ENCODE results near the gene FCRL4. TPM values are rescaled to one million over a fixed set of nuclear protein-coding genes. Genes with fewer than 3 reads are reported as not detected.

Gene FCRL4
- total RNA-seq, 1 experiment from 2014 or later = not detected

- ChIA-PET CTCF (interaction anchor here (1.4 kb wide), 1 partner anchor 29 kb away, joined by 4 read pairs; no protein-coding TSS in a partner anchor), RAD21 (ENCODE audit: low non-redundant PET in 1 of 2, low total read pairs in 2 of 2, uncharacterized antibody in 2 of 2, unreplicated experiment in 2 of 2) (no interaction called here), POLR2A (no interaction called here)
- no peak overlapping the region for H3K27ac ChIP-seq (ENCODE audit: low read depth, low read length)
- H3K4me3 ChIP-seq (replicated peaks in 1 of 2; ENCODE audit: low read depth in 1 of 2, low read length in 2 of 2) = no peak overlapping the region
- no TSS peak for BruUV-seq (replicated peaks)
- DNase-seq (ENCODE audit: low read depth, low spot score) (no peak), ATAC-seq (no peak)
- H4K20me1 ChIP-seq (ENCODE audit: insufficient read depth) = no peaks in the 10 kb centered on the region
- no peaks in the 10 kb centered on the region for H3K79me2 ChIP-seq (ENCODE audit: insufficient read depth, low read length)
- no peaks in the 10 kb centered on the region for H3K9me3 ChIP-seq (ENCODE audit: control insufficient read depth in 1 of 2, insufficient read depth in 1 of 2, low read depth in 1 of 2, low read length in 2 of 2)
- no peak overlapping the region for H2AFZ ChIP-seq (ENCODE audit: low read depth, low read length, poor library complexity, severe bottlenecking)
- no peak for TF ChIP-seq RAD21 (IDR thresholded peaks at IDR 0.05; ENCODE audit: low read depth)
- no peak for TF ChIP-seq SIN3A (IDR thresholded peaks at IDR 0.05; ENCODE audit: low read depth)
- TF ChIP-seq FOSL1 (IDR thresholded peaks at IDR 0.05; ENCODE audit: low read depth) = no peak
- no peak for TF ChIP-seq POLR2A (IDR thresholded peaks at IDR 0.05; ENCODE audit: borderline replicate concordance, extremely low read depth, insufficient read depth, insufficient read length)
- no peak for TF ChIP-seq ELF1 (IDR thresholded peaks at IDR 0.05; ENCODE audit: borderline replicate concordance, low read depth)
- no peak for TF ChIP-seq POLR2AphosphoS5 (IDR thresholded peaks at IDR 0.05; ENCODE audit: low read depth, low read length)
- TF ChIP-seq JUND (IDR thresholded peaks at IDR 0.05) = no peak
- TF ChIP-seq ZFX (IDR thresholded peaks at IDR 0.05) = no peak
- no peak for TF ChIP-seq SP1 (IDR thresholded peaks at IDR 0.05; ENCODE audit: low read depth)
- no peak for TF ChIP-seq ATF3 (IDR thresholded peaks at IDR 0.05)
- no peak for TF ChIP-seq TCF7L2 (IDR thresholded peaks at IDR 0.05; ENCODE audit: borderline replicate concordance, extremely low read depth, insufficient read depth, insufficient read length)
- no peak for TF ChIP-seq REST (IDR thresholded peaks at IDR 0.05; ENCODE audit: low read depth)
- no peak for TF ChIP-seq CEBPB (IDR thresholded peaks at IDR 0.05; ENCODE audit: low read depth)
- TF ChIP-seq EZH2phosphoT487 (IDR thresholded peaks at IDR 0.05; ENCODE audit: borderline replicate concordance) = no peak
- intact Hi-C loops (cut with micrococcal nuclease) = no loop called here
- no peaks in the 10 kb centered on the region for H3K9me2 ChIP-seq (ENCODE audit: insufficient read depth)
- no peaks in the 10 kb centered on the region for H3K36me3 ChIP-seq (ENCODE audit: control insufficient read depth in 1 of 2, insufficient read depth in 2 of 2, low read length in 2 of 2)
- no peak overlapping the region for H3K4me2 ChIP-seq (ENCODE audit: low read length)
- no peaks in the 10 kb centered on the region for H3K4me1 ChIP-seq (ENCODE audit: control insufficient read depth in 1 of 2, insufficient read depth in 2 of 2, low read length in 2 of 2)
- peaks cover 62% of the 10 kb centered on the region for H3K27me3 ChIP-seq (ENCODE audit: insufficient read depth, low read length)
- no peak overlapping the region for H3K9ac ChIP-seq (ENCODE audit: low read length)
Observed at GRCh38 chr1:157540852-157541251, 57.0 kb downstream of the FCRL4 start.
